ENCODE results near the gene INPP5F.
"Not testable (repeated sequence)": the region's sequence is repeated elsewhere in the genome, so short reads cannot be mapped to it uniquely, and the experiment has no call there.

The INPP5F gene

GRCh38 chr10:119707331-119707730 lies 18.5 kb upstream of the INPP5F start:
- not testable (repeated sequence) for DNase-seq

DNA sequence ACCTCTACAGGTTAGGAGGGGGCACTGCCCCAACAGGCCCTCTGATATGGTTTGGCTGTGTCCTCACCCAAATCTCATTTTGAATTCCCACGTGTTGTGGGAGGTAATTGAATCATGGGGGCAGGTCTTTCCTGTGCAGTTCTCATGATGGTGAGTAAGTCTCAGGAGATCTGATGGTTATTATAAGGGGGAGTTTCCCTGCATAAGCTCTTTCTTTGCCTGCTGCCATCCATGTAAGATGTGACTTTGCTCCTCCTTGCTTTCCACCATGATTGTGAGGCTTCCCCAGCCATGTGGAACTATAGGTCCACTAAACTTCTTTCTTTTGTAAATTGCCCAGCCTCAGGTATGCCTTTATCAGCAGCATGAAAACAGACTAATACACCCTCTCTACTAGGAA lies 14.9 kb upstream of the INPP5F start:
- not testable (repeated sequence) for DNase-seq

GRCh38 chr10:119713744-119714483 lies 11.9 kb upstream of the INPP5F start:
- no peak for DNase-seq

- no peak for DNase-seq
Measured at GRCh38 chr10:119714484-119714816, 11.4 kb upstream of the INPP5F start.

DNA sequence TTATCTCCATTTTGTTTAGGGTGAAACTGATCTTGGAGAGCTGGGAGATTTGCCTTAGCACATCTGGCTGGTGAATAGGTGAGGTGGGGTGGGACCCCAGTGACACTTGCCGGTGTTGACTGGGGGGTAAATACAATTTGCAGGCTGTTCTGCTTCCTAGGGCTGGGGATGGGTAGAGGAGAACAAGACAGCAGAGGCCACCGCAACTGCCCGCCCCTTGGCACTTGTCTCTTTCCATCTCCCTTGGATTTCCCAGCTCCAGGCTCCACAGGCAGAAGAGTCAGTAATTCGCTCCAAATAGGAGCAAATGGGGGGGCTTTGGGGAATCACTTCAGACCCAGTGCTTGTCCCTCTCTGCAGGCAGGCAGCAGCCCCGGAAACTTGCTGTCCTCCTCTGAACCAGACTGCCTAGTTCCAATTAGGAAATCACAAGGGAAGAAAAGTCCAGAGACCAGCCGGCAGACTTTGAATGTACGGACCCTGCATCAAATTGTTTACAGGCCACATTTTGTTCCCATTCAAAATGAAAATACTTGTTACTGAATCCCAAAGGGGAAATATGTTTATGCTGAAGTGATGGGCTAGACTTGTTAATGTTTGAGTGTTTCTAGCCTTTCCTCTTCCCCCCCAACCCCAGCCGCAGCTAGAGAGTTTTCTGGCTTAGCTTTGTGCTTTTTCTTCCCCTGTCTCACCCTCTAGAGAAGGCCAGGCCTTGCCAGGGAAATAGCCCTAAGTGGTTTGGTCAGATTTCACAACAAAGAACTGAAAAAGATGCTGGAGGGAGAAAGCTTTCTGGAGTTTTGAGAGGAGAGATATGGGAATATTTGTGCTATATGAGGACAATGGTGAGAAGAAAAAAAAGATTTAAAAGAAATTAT lies 10.0 kb upstream of the INPP5F start:
- DNase-seq, result peak; percentile 42

- no peak for DNase-seq
Measured at GRCh38 chr10:119723161-119723560, 2.7 kb upstream of the INPP5F start.

GRCh38 chr10:119723624-119724023 lies 2.2 kb upstream of the INPP5F start:
- no peak for DNase-seq

- no peak for DNase-seq
Measured at GRCh38 chr10:119724593-119725516, 995 bp upstream of the INPP5F start.

GRCh38 chr10:119725517-119725827 lies 378 bp upstream of the INPP5F start:
- no peak for DNase-seq

GRCh38 chr10:119726676-119727261 lies 919 bp downstream of the INPP5F start:
- no peak for DNase-seq

DNA sequence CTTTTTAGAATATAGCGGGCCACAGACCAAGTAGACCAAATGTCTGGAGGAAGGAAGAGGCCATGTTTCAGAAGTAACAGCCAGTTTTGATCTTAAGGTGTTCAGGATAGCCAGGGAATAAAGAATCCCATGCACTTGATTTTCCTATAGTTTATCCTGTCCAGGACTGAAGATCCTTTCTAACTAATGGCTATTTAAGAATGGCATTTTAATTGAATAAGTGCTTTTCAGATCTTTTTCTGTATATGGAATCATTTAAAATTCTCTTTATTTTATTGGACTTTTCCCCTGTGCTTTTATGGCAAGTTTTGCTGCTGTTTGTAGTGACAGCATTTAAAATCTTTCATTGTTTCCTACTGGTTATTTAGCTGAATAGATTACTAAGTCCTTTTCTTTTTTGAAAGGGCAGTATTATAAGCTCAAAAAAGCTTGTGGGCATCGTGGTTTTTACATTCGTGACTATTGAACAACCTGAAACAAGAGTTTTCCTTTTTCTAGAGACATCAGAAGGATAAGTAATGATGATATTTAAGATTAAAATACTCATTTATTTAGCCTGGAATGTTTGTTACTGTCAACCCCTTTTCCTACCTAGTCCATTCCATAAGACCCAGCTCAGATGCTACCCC lies 2.4 kb downstream of the INPP5F start:
- DNase-seq, result no peak

GRCh38 chr10:119734396-119735332 lies 8.8 kb downstream of the INPP5F start:
- DNase-seq, result no peak

DNA sequence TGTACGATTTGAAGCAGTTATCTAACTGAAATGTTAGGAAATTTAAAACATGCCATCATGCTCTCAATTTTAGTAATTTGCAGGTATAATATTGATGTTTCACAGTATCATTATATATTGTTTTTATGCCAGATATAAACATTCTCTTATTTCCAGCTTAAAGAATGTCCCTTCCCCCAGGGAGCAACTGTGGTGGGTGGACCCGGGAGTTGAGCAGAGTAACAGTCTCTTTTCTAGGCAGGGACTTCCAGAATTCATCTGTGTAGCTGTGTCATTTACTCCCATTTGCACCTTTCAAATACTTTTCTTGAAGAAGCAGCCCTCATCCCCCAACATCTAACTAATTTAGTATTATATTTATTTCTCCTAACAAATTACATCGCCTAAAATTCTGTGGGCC lies 9.6 kb downstream of the INPP5F start:
- DNase-seq, result no peak

- no peak for DNase-seq
Measured at GRCh38 chr10:119736220-119736619, 10.4 kb downstream of the INPP5F start.

DNA sequence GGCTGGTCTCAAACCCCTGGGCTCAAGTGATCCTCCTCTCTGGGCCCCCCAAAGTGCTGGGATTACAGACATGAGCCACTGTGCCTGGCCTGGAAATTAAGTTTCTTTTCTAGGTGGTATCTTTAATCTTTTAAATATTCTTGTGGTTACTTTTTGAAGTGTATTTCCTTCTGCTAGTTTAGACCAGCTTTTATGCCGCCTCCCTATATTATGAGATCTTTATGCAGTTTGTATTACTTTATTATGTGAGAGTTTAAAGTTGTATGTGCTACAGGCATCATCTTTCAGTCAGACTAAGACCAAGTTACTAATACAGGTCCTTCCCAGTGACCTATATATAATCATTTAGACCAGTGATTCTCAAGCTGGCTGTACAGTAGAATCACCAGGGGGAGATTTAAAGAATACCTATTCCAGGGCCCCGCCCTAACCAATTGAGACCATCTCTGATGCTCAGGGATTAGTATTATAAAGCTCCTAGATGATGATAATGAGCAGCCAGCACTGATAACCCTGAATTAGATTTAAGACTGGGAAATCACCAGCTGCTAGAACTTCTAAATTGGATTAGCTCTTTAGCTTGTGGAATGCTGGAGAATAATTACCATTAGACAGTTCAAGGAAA lies 11.3 kb downstream of the INPP5F start:
- no peak for DNase-seq

DNA sequence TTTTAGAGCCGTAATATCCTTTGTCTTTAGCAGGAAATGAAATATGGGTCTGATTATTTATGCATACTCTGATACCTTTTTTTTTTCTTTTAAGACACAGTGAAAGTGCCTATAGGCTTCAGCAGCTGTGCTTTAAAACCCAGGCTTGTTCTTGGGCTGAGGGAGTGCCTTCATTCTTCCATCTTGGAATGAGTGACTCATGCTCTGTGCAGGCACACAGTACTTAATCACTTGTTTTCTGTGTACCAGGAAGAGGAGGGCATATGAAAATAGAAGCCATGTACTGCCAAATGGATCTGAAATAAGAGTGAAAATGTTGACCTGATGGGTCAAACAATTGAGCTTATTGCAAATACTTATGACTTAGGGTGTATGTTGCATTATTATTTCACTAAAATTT lies 12.0 kb downstream of the INPP5F start:
- DNase-seq, result no peak

GRCh38 chr10:119738962-119739361 lies 13.1 kb downstream of the INPP5F start:
- DNase-seq, result no peak

- no peak for DNase-seq
Measured at GRCh38 chr10:119740096-119740495, 14.2 kb downstream of the INPP5F start.

DNA sequence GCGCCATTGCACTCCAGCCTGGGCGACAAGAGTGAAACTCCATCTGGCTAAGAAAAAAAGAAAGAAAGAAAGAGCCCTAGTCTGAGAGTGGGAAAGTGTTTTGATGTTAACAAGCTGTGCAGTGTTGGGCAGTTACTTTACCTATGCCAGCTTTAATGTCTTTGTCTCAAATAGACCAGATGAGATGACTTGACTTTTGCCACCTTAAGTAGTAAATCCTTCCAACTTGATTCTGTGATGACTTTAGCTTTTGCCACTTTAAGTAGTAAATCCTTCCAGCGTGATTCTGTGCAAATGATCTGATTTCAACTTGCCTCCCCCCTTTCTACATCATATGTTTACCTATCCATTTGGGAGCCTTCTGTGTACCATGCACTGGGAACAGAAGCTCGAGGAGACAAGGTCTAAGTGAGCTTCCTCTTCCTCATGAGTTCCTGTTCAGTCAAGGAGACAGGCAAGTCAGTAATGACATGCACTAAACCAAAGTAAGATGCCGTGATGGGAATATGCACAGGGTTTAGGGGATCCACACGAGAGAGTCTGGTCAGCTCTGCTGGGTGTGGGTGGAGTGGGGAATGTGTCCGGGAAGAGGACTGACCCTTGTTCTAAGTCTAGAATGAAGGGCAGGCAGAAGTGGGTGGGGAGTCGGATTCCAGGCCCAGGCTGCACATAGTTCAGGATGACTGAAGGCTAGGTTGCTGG lies 17.2 kb downstream of the INPP5F start:
- DNase-seq, result no peak

DNA sequence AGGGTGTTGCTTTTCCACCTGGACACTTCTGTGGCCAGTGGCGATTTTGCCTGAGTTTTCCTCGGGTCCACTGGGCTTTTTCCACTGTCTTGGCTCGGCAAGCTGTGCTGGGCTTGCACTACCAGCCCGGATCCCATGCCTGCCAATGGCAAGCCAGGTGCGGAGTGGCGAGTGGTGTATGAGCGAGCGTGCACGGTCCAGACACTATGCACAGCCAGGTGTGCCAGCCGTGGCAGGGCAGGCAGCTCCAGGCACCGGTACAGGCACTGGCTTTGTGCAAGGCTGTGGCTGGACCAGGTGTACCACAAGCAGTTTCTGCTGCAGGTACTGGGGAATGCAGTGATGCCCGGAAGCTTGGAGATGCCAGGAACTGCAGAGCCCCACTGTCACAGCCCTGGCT lies 22.1 kb downstream of the INPP5F start:
- DNase-seq, result no peak
